Activated effector memory CD4-positive, alpha-beta T cell treated with anti-CD3 and anti-CD28 coated beads, Interleukin-2, amount 50 U/mL, for 16 hours (primary cell): ENCODE data around the gene ETS2.

ENCODE experiments used
- DNase-seq: peaks from one replicate; pipeline ENCODE4 v3.0.0-alpha.2; 2020

The ETS2 gene

DNA sequence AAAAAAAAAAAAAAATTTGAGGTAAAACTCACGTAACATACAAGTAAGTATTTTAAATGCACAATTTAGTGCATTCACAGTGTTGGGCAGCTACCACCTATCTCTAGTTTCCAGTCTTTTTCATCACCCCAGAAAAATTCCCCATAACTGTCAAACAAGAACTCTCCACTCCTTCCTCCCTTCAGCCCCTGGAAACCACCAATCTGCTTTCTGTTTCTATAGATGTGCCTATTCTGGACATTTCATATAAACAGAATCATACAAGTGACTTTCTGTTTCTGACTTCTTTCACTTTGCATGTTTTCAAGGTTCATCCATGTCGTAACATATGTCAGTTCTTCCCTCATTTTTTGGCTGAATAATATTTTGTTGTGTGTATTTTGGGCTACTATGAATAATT, 24.9 kb upstream of the ETS2 start:
- no peak for DNase-seq

DNA sequence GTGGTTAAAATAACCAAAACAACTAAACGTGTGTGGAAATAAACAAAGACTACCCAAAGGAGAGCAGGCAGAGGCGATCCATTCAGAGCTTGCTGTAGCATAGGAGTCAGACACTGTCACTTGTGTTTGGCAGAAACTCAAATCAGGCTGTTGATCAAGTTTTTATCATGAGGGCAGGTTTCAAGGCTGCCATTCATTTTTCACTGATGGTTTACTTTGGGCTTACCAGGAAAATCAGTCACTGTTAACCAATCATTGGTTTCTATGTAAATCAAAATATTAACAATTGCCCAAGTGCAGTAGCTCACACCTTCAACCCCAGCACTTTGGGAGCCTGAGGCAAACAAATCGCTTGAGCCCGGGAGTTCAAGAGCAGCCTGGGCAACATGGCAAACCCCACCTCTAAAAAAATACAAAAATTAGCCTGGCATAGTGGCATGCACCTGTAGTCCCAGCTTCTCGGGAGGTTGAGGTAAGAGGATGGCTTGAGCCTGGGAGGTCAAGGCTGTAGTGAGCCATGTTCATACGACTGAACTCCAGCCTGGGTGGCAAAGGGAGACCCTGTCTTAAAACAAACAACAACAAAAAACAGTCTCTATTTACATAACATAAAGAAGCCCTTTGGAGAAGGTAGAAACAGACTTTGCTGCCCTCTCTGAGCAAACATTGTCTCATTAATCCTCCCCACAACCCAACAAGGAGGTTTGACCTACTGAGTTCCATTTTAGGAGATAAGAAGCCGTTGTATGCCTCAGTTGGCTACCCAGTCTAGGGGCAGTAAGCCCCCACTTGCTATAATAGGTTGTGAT, 21.1 kb upstream of the ETS2 start:
- DNase-seq = no peak

DNA sequence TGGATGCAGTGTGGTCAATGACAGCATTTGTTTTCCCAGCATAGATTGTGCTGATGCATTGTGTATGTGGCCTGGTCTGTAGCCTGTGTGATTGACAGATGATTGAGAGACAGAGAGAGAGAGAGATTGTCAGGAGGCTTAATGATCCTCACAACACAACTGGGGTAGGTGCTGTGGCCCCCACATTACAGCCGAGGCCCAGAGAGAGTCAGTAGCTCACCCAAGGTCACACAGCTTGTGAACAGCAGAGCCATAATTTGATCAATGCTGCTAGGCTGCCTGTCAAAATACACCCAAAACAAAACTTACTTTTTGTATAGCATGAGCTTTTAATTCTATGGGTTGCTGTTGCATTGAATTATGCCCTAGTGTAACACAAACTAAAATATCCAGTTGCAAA, 20.2 kb upstream of the ETS2 start:
- no peak for DNase-seq

DNA sequence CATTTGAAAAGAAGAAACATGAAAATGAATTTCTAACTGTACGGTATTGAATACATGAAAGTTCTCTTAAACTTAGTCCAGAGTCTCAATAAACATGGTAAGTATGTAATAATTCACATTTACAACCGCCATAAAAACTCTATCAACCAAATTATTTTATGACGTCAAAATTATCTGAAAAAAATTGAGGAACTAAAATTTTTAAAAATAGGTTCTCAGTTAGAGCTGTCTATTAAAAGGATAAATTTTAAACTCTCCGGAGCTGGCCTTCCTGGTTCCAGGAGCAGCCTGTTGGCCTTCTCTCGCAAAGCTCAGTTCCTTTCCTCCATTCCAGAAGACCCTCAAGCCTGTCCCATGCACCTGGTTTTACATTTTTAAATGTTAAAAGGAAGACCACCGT, 18.7 kb upstream of the ETS2 start:
- DNase-seq = no peak

DNA sequence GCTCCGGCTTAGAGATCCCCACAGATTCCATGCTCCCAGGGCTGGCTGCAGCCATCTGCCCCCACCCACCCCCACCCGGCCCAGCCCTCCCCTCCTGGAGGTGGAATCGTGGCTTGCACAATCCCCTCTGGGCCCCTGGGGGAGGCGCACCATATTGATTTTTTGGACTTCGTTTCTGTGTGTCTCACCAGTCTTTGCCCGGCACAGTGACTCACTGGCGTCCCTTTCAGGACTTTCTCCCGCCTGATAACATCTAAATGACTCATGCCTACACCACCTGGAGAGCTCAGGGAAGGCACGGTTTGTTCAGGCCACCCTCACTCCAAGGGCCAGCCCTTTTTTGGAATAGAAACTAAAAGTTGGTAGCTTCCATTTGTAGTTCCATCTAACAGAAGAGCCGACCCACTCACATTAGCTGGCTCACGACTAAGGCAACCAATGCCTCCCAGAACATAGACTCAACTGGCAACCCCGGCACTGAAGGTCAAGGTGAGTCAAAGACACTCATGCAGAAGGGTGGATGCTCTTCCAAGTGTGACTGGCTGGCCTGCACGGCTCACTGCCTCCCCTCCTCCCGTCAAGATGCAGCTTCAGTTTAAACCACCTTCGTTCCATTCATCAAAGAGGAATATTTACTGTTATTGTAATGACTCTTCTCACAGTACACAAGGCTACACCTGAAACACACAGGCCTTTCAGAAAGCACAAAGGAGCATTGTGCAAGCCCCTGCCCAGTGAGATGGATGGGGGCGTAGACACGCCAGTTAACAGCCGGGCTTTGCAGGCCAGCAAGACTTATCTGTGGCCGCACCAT, 18.1 kb upstream of the ETS2 start:
- DNase-seq = no peak

DNA sequence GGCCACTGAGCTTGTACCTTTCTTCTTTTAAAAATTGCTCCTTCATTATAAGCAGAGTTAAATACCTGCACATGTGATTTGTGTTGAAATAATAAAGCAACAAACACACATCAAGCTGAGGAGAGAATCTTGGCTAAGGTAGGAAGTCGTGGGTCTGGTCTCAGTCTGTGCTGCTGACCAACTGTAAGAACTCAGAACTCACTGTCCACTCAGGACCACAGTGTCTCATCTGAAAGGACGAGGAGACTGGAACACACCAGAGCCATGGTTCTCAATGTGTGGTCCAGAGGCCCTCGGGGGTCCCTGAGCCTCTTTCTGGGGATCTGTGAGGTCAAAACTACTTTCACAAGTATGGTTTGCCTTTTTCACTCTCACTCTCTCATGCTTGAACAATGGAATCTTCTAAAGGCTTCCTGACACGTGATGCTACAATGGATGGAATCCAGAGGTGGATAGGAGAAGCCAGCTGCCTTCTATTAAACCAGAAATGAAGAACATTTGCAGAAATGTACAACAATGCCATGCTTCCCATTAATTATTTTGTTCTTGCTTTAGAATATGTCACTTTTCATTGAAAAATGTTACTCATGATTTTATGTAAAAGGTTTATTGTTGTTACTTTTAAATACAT, 17.3 kb upstream of the ETS2 start:
- no peak for DNase-seq

DNA sequence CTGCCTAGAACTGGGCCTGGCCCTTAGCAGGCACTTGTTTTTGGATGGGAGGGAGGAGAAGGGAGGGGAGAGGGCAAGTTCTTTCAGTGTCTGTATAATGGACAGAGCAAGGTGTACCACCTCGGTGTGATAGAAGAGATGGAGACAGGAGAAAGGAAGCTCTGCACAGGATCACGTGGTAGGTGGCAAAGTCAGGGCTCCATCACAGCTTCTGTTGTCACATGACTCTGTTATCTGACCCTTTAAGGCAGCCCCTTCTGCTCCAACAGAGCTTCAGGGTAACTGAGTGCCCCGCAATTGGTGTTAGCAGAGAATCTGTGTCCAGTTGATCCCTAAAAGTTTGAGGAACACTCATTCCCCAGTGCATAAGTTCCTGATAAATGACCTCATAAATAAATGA, 16.5 kb upstream of the ETS2 start:
- DNase-seq = no peak

DNA sequence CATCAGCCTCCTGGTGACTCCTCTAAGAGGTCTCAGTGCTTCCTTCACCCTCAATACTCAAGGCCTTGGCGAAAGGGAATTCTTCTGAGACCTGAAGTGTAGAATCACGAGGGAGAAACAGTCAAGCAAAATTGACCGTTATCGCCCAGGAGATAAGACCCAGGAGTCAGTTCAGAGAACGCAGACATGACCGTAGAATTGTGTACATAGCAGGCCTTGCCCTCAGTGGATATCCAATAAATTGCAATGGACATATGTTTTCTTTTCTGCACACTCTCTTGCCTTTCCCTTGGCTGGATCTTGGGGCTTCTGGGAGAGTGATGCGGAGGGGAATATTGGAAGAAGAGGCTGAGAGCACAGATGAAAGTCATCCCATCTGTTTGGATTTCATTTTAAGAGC, 15.7 kb upstream of the ETS2 start:
- DNase-seq = no peak

DNA sequence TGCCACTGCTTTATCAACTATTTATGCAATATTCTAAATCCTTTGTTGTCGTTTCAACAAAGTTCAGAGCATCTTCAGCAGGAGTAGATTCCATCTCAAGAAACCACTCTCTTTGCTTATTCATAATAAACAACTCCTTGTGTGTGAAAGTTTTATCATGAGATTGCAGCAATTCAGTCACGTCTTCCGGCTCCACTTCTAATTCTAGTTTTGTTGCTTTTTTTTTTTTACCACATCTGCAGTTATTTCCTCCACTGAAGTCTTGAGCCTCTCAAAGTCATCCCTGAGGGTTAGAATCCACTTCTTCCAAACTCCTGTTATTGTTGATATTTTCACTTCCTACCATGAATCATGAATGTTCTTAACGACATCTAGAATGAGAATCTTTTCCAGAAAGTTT, 14.8 kb upstream of the ETS2 start:
- no peak for DNase-seq

DNA sequence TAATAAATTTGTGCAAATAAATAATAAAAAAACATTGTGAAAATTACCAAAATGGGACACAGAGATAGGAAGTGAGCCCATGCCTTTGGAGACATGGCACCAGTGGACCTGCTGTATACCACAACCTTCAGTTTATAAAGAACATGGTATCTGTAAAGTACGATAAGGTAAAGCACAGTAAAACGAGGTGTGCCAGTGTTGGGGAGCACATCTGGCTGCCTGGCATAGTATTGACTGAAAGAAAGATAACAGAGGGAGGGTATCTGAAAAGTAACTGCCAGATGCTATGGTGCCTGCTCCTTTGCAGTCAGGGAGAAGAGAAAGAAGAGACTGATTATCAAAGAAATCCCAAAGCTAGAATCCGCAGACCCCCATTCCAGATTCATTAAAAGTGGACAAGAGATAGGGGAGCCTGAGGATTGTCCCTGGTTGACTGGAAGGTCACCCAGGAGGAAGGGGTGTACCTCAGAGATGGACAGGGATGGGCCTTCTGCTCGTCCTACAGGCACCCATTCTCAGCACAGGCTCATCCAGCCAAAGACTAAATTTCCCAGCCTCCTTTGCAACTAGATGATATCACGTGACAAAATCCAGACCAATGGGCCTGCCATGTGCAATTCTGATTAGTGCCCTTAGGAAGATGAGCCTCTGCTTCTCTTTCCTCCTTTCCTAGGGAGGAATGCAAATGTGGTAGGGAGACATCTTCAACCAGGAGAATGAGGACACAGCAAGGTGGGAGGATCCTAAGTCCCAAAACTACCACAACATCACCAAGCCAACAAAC, 12.9 kb upstream of the ETS2 start:
- no peak for DNase-seq

DNA sequence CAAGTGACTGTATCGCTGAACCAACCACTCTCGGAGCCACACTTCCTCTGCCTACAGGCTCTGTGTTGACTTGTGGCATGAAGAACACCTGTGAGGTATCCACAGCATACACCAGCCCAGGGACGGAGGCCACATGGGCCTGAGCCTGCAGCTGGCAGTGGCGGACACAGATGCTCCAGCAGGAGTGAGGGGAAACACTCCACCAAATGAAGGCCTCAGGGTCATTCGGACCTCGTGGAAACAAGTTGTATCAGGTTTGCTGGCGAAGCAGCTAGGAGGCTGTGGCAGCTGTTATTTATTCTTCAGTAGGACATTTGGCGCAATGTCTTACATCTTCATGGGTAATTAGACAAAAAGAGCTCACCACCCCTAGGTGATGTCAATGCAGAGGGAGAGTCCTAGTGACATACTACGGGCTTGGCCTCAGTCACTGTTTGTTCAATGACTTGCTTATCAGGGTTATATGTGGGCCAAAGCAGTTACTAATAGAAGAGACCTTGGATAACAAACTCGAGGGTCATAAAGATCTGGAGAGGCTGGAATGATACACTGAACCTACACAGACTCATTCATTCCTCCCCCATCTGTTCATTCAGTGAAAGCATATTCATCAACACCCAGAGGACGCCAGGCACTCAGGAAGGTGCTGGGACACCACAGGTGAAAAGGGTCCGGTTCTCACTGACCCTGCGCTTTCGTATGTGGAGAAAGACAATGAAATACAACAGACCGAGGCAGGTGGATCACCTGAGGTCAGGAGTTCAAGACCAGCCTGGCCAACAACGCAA, 11.6 kb upstream of the ETS2 start:
- no peak for DNase-seq

DNA sequence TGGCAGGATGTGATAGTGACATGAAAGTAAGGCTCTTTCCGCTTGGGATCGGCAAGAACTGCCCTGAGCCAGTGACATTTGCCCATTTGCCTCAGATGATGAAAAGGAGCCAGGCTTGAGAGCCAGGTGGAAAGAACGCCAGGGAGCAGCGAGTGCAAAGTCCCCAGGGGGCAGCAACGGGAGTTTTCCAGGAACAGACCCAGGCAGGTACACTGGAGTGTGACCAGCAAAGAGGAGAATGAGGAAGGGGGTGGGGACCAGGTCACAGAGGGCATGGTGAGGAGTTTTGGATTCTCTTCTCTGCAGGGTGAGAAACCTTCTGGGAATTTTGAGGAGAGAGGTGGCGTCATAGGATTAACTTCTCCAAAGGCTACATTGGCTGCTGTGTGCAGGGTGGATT, 10.8 kb upstream of the ETS2 start:
- no peak for DNase-seq

DNA sequence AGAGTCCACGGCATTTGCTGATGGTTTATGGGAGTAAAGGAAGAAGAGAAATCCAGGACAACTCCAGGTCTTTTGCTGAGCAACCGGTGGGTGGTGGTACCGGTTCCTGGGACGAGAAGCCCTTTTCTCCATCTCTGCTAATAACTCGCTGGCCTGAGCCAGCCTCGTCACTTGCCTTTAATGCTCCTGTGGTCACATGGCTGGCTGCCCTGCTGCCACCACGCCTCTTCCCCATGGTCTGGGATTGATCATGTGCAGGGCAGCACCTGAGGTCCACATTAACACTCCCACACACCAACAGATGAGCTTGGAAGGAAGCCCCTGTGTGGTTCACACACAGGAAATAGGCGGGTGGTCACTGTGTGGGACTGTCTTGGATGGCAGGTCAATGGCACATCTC, 10.3 kb upstream of the ETS2 start:
- DNase-seq = no peak

DNA sequence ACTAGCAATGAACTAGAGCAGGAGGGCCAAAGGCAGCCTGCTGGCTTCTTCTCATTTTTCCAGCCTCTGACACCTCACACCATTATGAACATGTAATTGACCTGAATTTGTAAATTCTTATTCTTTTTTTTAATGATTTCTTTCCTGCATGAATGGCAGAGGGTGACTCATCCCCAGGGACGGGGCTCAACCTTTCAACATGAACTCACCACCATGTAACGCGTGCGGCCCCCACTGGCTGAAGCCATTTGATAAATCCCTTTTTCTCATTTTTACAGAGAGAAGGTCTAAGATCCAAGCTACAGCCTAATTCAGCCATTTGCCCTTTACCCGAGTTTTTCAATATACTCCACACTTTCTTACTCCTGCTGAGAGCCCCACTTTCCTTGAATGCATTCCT, 9.3 kb upstream of the ETS2 start:
- DNase-seq = no peak

DNA sequence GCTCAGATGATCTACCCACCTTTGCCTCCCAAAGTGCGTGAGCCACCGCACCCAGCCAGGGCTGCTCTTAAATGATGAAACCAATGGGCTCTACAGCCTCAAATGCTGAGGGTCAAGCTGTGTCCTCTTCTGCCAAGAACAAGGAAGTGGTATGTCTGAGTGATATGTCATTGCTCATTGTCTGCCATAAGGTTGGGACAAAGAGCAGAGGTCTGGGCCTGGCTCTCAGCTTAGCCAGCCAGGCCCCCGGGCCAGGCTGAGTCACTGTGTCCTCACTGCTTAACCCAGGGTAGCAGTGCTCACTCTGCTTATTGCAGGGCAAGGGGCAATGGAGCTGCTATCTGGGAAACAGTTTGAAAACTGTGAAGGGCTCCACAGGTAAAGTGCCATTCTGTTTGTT, 8.3 kb upstream of the ETS2 start:
- DNase-seq = no peak

DNA sequence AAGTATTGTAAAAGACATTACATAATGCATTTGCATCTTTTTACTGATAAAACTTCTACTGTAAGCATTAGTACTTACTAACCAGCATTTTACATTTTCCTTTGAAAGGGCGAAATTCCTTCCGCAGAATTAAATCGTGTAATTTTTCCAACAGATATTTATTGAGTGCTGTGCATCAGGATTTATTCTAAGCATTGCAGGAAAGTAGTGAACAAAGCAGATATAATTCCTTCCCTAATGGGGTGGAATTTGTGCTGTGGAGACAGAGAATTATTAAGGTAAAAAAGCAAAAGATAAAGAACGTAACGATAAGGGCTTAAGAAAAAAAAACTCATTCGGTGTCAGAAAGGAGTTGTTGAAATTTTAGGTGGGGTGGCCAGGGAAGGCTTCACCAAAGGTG, 7.6 kb upstream of the ETS2 start:
- no peak for DNase-seq

DNA sequence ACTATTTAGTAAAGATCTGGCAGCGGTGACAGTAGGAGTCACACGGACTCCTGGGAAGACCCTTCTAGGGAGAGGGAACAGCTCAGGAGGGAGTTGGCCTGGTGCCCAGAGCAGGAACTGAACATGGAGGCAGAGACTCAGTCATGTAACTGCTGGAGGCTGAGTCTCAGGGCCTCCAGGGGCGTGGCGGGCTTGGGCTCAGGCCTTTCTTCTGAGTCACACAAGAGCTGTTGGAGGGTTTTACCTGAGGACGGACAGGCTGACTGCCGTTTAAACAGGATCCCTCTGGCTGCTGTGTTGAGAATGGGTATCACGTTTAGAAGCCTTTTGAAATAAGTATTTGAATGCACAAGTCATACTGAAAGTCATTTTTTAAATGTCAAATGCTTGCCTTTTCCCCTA, 7.2 kb upstream of the ETS2 start:
- no peak for DNase-seq

DNA sequence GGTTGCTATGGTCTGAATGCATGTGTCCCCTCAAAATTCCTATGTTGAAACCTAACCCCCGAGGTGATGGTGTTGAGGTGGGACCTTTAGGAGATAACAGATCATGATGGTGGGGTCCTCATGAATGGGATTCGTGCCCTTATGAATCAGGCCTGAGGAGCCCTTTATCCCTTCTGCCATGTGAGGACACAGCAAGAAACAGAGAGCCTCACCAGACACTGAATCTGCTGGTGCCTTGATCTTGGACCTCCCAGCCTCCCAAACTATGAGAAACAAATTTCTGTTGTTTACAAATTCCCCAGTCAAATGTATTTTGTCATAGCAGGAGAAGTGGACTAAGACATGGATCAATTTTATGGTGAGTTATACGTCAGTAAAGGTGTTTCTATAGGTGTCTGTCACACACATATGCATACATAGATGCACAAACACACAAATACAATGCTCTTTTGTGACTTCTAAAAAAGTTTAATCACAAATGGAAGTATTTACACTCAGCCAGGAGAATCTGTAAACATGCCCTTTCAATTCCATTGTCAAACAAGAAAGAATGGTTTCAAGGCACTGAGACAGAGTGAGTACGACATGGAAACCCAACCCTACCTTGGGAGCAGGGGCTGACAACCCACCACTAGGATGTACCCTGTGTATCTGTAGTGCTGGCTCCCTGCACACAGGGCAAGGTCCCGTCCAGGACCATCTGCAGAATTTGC, 5.5 kb upstream of the ETS2 start:
- no peak for DNase-seq

DNA sequence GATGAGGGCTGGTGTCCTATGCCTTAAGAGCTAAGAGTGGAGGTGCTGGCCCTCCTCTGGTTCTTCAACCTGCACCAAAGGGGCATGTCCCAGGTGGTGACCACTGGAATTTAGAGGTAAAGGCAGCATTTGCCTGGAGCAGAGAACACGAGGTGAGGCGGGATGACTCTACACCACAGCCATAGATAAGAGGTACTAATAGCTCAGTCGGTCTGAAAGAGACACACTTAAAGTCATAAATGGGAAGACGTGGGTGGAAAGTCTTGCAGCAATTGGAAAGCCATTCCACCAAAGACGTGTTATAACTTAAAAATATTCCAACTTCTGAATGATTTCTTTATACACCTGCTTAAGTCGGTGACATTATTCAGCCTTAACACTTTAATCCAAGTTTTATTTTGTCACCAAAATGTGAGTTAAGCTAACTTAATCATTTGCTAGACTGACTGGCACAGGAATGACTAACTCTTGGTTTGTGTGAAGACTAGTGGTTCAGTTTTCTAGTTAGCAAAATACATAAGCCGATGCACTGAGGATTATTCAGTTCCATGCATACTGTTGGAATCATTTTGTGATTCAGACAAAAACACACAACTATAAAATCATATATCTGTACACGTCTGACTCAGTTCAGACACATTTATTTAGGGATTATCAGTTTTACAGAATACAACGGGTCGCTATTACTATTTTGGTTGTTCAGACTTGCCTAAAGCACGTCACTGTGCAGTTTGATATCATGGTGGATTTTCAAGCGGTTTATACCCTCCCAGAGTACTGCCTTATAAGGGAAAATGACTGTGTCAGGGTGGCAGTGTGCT, 4.6 kb upstream of the ETS2 start:
- DNase-seq = no peak
